Dermis microvascular lymphatic vessel endothelial cell (primary cell): ENCODE measurements around the gene TGFBR3L. TPM values are rescaled to one million over a fixed set of nuclear protein-coding genes. Genes with fewer than 3 reads are reported as not detected.
"Not testable (repeated sequence)": the region's sequence is repeated elsewhere in the genome, so short reads cannot be mapped to it uniquely, and the experiment has no call there.

ENCODE experiments used
- DNase-seq, 2 donors: peaks; one replicate each; pipeline versions ENCODE4 v3.0.0 to v3.0.0-alpha.2; 2010; ENCODE audit warnings: low read depth in 2 of 2
- total RNA-seq: library from RNA; depleted of rRNA; stranded (reverse); fragments of >200 nt; gene quantifications from 2 replicates; pipeline ENCODE4 v1.2.1, GENCODE V29; 2014

TGFBR3L gene
- total RNA-seq, 1 donor from 2014 or later = 0.26 TPM

DNA sequence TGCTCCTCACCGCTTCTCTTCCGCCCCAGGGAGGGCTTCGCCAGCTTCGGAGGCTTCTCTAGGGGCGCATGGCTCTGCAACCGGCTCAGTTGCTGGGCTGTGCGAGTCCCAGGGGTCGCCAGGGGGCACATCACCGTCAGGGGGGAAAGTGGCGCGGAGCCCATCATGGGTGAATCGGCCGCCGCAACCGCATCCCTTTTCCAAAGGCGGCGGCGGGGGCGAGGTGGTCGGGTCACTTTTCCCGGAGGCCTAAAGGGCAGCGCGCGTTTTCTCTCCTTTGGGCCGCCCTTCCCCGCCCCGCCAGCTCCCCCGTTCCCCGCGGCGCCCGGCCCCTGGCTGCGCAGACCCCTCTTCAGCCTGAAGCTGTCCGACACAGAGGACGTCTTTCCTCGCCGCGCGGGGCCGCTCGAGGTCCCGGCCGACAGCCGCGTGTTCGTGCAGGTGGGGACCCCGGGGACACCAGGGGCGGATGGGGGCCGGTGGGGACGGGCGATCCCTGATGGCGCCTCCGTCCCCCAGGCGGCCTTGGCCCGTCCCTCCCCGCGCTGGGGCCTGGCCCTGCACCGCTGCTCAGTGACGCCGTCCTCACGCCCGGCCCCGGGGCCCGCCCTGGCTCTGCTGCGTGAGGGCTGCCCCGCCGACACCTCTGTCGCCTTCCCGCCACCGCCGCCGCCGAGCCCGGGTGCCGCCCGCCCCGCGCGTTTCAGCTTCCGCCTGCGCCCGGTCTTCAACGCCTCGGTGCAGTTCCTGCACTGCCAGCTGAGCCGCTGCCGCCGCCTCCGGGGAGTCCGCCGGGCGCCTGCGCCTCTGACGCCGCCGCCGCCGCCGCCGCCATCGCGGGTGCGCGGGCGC, 1.7 kb downstream of the TGFBR3L start:
- DNase-seq = no peak

DNA sequence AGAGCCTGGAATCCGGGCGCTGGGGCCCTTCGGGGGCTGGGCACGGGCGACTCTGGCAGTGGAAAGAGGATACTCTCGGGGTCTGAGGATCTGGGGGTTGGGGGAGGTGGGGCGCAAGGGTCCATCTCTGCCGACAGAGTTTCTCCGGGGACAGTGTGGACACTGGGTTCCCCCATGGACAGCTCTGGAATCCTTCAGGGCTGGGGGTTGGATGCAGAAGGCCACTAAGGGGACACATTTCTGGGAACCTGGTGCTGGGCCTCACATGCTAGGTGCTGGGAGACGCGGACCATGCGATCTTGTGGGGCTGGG, 2.3 kb downstream of the TGFBR3L start:
- no peak for DNase-seq

DNA sequence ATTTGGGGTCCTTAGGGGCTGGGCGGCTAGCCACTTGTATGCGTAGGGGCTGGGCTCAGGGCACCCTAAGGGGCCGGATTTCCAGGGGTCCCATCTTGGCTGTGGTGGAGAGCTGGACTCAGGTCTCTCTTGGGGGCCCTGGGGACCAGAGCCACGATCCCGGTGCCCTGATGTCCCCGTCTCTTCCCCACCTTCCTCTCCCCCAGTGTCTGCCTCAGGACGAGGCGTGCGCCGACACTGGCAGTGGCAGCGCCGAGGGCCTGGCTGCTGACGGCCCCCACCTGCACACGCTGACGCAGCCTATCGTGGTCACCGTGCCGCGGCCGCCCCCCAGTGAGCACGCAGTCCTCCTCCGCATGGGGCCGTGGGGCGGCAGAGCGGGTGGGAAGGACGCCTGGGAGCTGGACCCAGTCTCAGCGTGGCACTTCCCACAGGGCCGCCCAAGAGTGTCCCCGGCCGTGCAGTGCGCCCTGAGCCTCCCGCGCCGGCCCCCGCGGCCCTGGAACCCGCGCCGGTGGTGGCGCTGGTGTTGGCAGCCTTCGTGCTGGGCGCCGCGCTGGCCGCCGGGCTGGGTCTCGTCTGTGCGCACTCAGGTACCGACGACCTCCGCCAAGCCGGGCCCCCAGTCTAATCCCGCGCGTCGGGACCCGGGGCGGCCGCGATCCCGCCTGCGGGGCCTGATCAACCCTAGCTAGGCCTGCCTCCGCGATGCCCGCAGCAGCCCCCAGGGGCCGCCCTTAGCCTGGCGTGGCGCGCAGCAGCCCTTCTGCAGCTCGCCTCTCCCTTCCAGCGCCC, 2.8 kb downstream of the TGFBR3L start:
- peak in 1 of 2 donors; percentile 68 for DNase-seq

DNA sequence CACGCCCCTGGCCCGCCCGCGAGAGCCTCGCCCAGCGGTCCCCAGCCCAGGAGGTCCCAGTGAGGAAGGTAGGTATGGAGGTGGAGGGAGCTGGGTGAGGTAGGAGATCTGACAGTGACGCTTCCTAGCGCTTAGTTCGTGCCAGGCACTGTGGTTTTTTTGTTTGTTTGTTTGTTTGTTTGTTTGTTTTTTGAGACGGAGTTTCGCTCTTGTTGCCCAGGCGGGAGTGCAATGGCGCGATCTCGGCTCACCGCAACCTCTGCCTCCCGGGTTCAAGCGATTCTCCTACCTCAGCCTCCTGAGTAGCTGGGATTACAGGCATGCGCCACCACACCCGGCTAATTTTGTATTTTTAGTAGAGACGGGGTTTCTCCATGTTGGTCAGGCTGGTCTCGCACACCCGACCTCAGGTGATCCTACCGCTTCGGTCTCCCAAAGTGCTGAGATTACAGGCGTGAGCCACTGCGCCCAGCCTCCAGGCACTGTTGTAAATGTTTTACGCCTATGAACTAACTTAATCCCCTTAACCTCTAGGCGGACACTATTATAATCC, 3.5 kb downstream of the TGFBR3L start:
- not testable (repeated sequence) for DNase-seq

DNA sequence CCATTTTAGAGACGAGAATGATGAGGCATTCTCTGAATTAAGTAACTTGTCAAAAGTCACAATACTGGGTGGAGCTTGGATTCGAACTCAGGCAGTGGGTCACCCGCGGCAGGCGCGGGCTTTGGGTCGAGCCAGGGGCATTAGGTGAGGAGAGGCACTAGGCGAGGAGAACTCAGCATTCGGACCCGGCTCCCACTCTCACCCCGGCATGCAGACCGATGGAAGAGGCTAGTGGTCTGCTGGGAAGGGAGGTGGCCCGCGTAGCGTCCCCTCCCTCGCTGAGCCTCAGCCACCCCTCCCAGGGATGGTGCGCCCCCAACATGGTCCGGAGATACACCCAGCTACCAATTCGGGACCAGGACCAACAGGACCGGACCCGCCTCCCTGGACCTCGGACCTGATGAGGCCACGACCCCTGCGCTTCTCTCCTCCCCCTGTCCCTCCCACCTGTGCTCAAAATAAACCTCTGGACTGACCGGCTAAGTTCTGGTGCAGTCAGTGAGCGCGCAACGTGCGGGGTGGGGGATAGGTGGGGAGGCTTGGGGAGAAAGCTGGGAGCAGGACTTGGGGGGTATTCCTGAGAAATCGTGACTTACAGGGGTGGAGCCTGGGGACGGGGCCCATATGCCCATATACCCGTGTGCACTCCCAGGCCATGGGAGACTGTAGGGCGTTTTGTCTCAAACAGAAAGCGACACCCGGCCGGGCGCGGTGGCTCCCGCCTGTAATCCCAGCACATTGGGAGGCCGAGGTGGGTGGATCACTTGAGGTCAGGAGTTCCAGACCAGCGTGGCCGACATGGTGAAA, 4.2 kb downstream of the TGFBR3L start:
- DNase-seq = no peak

DNA sequence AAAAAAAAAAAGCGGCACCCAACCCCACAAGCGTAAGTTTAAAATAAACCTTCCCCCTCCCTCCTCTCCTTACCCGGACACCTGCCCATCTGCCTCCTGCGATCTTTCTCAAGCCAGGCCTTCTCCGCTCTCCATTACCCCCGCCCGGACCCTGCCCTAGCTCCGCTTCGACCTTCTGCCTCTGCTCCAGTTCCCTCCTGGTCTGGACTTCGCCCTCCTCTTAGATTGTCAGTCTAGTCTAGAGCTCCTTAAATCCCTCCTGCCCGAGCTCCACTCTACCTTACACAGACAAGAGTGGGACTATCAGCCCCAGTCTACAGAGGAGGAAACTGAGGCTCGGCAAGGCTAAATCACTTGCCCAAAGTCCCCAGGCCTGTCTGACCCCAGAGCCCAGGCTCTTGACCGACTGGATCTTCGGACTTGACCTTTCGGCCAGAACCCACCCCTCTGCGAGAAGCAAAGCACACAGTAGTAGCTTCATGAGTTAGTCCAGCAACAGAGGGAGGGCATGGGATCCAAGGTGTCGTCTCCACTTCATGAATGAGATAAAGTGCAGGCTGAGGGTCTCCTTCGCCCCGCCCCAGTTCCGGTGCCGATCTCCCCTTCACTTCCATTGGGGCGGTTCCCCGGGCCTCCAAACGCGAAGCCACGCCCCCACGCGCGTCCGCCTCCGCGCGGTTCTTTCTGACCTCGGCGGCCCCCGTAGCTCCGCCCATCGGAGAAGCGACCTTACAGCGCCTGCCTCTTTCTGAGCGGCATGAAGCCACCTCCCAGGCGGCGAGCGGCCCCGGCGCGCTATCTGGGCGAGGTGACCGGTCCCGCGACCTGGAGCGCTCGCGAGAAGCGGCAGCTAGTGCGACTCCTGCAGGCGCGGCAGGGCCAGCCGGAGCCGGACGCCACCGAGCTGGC, 5.2 kb downstream of the TGFBR3L start, which contains the start of gene SNAPC2:
Gene SNAPC2, plus strand, starts transcription at position 729 of the 909 bp plus-strand sequence. Its CDS starts 29 bp downstream, at position 758.
- peak; percentile 78 to 91 for DNase-seq

DNA sequence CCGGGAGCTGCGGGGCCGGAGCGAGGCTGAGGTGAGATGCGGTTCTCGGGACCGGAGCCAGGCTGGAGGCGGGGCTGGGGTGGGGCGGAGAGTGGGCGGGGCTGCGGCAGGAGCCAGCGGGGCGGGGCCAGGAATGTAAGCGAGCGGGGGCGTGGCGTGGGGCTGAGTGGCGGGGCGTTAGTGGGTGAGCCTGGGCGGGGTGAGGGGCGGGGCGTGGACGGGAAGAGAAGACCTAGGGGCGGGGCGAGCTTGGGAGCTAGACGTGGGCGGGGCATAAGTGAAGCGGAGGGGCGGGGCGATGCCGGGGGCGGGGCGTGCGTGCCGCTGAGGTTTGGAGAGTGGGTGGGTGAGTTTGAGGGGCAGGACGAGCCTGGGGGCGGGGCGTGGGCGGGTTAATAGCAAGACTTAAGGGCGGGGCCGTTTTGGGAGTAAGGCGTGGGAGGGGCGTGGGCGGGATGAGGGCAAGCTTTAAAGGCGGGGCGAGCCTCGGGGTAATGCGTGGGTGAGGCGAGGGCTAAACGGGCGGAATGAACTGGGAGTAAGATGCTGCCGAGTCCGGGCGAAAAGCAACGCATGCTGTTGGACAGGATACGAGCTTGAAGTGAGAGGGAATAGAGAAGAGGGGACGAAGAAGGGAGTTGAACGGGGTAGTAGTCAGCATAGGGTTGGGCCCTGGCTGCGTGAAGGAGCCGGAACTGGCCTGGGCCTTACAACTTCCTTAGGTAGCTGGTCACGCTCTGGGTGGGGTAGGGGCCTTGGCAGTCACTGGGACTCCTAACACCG, 6.1 kb downstream of the TGFBR3L start:
- DNase-seq = peak; percentile 88 to 98

DNA sequence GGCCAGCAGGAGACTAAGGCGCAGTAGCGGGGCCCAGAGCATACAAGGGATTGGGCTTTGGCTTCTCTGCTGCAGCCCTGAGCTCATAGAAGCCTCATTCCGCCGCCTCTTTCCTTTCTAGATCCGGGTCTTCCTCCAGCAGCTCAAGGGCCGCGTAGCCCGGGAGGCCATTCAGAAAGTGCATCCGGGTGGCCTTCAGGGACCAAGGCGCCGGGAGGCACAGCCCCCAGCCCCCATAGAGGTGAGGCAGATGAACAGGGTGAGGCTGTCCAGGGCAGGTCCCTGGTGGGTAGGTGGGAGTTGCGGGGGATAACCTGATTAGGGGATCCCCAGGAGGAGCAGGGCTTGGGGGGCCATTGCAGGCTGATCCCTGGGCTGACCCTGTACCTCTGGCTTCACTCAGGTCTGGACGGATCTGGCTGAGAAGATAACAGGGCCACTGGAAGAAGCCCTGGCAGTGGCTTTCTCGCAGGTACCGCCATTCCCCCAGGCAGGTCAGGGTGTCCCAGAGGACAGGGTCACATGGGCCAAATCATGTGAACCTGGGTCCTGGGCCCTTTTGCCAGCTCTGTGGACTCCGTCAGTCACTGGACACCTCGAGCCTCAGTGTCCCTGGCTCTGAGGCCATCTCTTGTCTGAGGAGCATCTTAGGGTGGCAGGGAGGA, 6.8 kb downstream of the TGFBR3L start:
- no peak for DNase-seq

DNA sequence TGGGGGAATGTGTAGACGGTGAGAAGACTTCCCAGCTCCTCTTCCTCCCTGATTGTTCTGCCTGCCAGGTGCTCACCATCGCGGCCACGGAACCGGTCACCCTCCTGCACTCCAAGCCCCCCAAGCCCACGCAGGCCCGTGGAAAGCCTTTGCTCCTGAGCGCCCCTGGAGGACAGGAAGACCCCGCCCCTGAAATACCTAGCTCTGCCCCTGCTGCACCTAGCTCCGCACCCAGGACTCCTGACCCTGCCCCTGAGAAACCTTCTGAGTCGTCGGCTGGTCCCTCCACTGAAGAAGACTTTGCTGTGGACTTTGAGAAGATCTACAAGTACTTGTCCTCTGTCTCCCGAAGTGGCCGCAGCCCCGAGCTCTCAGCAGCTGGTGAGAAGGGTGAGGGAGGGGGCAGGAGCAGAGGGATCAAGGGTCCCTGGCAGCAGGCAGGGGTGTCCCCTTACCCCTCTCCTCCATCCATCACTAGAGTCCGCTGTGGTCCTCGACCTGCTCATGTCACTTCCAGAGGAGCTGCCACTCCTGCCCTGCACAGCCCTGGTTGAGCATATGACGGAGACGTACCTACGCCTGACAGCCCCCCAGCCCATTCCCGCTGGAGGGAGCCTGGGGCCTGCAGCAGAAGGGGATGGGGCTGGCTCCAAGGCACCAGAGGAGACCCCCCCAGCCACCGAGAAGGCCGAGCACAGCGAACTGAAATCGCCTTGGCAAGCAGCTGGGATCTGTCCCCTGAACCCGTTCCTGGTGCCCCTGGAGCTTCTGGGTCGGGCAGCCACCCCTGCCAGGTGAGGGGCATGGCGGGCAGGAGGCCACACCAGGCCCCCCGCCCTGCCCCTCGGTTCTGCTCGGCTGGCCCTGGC, 7.6 kb downstream of the TGFBR3L start:
- no peak for DNase-seq

DNA sequence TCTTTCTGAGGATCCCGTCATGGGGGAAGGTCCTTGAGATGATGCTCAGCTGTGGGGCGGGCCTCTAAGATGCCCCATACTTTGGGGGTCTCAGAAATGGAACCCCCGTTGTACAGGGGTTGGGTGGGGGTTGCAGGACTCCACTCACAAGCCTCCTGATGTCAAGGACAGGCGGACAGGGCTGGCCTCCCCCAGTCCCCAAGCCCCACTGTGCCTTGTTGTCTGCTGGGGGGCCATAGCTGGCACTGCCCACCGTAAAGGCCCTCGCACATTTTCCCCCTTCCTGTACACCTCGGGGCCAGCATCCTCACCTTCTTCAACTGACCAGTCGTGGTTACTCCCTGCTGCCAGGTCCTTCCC, 8.2 kb downstream of the TGFBR3L start:
- no peak for DNase-seq

DNA sequence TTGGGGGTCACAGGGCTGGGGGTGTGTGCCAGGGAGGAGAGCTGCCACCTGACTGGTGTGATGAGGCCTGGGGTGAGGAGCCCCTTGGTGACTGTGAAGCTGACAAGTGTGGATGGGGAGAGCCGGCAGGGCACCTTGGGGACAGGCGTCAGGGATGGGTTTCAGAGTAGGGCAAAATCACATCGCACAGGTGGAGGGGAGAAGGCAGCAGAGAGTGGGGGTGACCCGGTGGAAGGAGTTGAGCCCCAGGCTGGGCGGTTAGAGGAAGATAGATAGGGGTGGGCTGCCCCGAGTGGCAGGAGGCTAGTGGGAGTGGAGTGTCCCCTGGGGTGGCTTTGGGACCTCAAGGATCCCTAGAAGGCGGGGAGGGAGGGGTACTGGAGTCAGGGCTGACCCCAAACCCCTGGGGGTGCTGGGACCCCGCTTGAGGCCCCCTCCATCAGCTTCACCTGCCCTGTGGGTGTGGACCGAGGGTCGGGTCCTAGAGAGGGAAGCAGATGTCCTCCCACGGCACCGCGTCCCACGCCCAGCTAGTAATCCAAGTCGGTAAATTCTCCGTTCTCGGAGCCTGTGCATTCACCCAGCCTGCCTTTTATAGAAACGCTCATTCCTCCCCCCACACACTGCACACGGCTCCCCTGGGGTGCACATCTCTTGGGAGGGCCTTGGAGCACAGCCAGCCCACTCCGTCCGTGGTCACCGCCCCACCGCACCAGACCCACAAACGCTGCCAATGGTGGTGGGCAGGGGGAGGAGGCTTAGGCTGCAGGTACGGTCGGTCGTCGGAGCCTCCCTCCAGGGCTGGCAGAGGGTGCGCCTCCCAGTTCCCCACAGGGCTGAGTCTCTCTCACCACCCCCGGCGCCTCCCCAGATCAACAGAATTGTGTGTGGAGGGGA, 8.9 kb downstream of the TGFBR3L start:
- DNase-seq = no peak

DNA sequence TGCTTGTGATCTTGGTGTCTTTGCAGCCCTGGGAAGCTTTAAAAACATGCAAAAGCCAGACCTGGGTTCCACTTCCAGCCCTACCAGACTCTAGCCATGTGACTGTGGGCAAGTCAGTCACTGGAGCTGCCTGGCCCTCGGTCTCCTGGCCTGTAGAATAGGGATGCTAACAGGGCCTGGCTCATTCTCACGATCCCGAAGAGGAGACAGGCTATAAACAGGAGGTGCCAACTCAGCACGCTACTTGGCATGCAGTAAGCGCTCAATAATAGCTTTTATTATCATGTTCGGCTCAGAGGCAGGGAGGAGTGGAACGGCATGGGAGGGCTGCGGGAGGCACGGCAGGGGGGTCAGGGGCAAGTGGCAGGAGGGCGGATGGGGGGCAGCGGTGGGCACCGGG, 9.6 kb downstream of the TGFBR3L start:
- no peak for DNase-seq

DNA sequence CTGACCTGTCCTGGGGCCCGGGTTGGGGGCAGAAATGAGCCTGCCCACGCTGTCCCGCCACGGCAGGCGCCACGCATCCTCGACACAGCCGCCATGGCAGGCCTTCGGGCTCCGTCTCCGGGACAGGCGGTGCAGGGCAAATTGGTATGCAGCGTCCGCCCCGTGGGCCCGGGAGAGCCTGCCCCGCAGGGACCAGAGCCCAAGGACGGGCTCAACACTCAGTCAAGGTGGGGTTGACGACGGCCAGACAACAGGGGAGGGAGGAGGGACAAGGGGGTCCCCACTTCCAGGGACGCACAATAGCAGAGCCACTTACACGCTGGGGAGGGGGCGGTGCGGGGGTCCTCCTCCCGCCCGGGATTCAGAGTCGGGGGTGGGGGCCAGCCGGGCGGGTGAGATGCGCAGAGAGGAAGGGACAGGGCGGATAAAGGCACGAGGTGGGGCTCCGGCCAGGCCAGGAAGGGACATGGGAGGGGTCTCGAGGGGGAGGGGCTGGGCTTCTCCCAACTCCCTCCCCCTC, 10.1 kb downstream of the TGFBR3L start:
- no peak for DNase-seq

DNA sequence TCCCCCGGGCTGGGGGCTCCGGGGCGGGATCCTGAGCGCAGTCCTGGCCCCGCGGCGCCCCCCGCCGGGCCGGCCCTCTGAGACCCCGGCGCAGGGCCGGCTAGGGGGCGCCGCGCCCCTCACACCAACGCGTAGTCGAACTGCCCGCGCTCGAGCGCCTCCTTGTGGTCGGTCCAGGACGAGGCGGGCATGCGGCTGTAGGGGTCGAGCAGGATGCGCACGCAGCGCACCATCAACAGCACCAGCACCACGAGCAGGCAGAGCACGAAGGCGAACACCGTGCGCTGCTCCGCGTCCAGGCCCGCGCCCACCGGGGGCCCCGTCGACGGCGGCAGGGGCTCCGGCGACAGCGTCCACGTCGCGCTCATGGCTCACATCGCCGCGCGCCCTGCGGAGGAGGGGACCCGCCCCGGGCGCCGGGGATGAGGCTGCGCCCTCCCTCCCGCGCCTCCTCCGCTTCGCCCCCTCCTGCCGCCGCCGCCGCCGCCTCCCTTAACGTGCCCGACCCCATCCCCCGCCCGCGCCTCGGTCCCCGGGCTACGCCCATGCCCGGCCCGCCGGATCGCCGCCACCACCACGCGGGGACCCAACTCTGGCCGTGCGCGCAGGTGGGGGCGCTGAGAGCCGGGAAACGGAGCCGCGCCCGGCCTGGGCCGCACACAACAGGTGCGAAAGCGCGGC, 10.7 kb downstream of the TGFBR3L start:
- DNase-seq = peak; percentile 54 to 76

DNA sequence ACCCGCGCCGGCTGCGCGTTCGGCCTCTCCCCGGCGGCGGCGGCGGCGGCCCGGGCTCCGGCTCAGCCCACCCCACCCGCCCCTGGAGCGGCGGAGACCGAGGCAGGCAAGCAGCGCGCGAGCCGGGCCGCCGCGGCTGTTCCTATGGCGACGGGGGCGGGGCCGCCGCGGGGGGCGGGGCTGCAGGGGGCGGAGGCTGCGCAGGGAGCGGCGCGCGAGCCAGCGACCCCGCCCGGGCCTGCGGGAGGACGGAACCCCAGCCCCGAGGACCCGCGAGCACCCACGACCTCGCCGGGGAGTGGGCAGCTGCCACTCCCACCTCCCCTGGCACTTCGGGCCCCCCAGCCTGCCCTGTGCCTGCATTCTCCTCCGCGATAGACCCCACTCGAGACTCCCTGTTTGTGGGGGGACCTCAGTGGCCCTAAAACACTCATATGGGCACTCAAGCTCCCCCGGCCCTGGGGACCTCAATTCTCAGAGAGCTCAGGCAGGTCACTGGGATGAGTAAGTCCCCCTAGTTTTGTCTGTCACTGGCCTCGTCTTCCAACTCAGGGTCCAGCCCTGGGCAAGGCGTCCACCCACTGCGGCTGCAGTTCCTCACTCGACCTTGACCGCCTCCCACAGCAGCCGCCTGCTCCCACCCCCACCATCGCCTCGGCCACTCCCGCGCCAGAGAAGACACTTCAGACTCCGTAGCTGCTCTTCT, 11.5 kb downstream of the TGFBR3L start, which contains the start of gene CTXN1:
Gene CTXN1, minus strand, starts transcription at position 115 of the 706 bp plus-strand sequence. CDS start 597 bp downstream, outside the sequence.
- peak in 1 of 2 donors; percentile 67 for DNase-seq
